HepG2 (cell line): ENCODE data around the gene TEX19. TPM values are rescaled to one million over a fixed set of nuclear protein-coding genes. Genes with fewer than 3 reads are reported as not detected.

Experiments used
- ATAC-seq: fragments of 200-7000 bp; cut with Tn5 transposase; 3 replicates; pipeline ENCODE4 v1.9.1; 2020; ENCODE audit warnings: mild to moderate bottlenecking, moderate library complexity
- BruUV-seq: library from RNA; stranded (reverse); fragments of 400-500 nt; replicated peaks from 2 replicates; lab custom pipeline; 2021; lab: Mats Ljungman, UMichigan
- CTCF ChIA-PET: fragments of 300-600 bp; formaldehyde crosslinking; extraction: SDS; loops from one replicate; lab custom pipeline; 2021; ENCODE audit warnings: low total read pairs, inconsistent platforms, low intra/inter-chr PET ratio; lab: Yijun Ruan, JAX
- POLR2A ChIA-PET: fragments of 350-600 bp; sonication (Branson Sonifier 250); formaldehyde crosslinking; loops from one replicate; lab custom pipeline; 2020; ENCODE audit warnings: antibody characterized with exemption, inconsistent platforms; lab: Yijun Ruan, JAX
- DNase-seq: peaks from one replicate; pipeline ENCODE4 v3.0.0-alpha.2; 2015; ENCODE audit warnings: low spot score
- FAIRE-seq: peaks from 3 replicates; lab custom pipeline; 2011; peaks lifted over from hg19 to GRCh38; lab: Jason Lieb, UNC
- H2AFZ ChIP-seq: one replicate; pipeline ENCODE4 v1.6.1; 2011; ENCODE audit warnings: low read length, inconsistent platforms
- H3K27ac ChIP-seq: fragments of 300-600 bp; 3 replicates; pipeline ENCODE4 v1.8.0; 2011; ENCODE audit warnings: mixed run types, mild to moderate bottlenecking, mixed read lengths, low read length, inconsistent platforms; ENCODE audit not compliant: insufficient read depth; ENCODE audit errors: extremely low read length
- H3K27me3 ChIP-seq, 2 experiments: fragments of 200-600 bp in 1 of 2; 2 replicates in 1 of 2; 3 replicates in 1 of 2; pipeline versions ENCODE4 v1.6.0 to v1.8.0; 2011; ENCODE audit warnings: low read length in 2 of 2, mild to moderate bottlenecking in 2 of 2, moderate library complexity in 2 of 2, inconsistent platforms in 1 of 2; ENCODE audit not compliant: insufficient read depth in 2 of 2, control insufficient read depth in 1 of 2
- H3K36me3 ChIP-seq, 2 experiments: fragments of 200-600 bp in 1 of 2; replicated peaks in 1 of 2; 2 replicates in 1 of 2; 3 replicates in 1 of 2; pipeline versions ENCODE4 v1.5.1 to v1.8.0; 2011; ENCODE audit warnings: low read length in 2 of 2, inconsistent platforms in 1 of 2; ENCODE audit not compliant: insufficient read depth in 2 of 2, control insufficient read depth in 1 of 2
- H3K4me1 ChIP-seq: 2 replicates; pipeline ENCODE4 v1.5.1; 2012; ENCODE audit warnings: low read length, inconsistent platforms; ENCODE audit not compliant: insufficient read depth
- H3K4me2 ChIP-seq: 2 replicates; pipeline ENCODE4 v1.6.0; 2011; ENCODE audit warnings: low read depth, low read length, inconsistent platforms
- H3K4me3 ChIP-seq, 3 experiments: fragments of 200-600 bp in 1 of 3; sonication (generic), shearing (Covaris generic) in 1 of 3; replicated peaks in 1 of 3; 2 replicates each; pipeline ENCODE4 v1.5.1; 2011 to 2016; ENCODE audit warnings: low read length in 3 of 3, inconsistent platforms in 2 of 3, low read depth in 2 of 3, mild to moderate bottlenecking in 2 of 3, control low read depth in 1 of 3, mixed read lengths in 1 of 3; ENCODE audit not compliant: insufficient read depth in 1 of 3
- H3K79me2 ChIP-seq: one replicate; pipeline ENCODE4 v1.6.1; 2011; ENCODE audit warnings: low read length, inconsistent platforms; ENCODE audit not compliant: insufficient read depth
- H3K9ac ChIP-seq: 2 replicates; pipeline ENCODE4 v1.6.0; 2011; ENCODE audit warnings: mild to moderate bottlenecking, low read depth, low read length, inconsistent platforms; ENCODE audit not compliant: insufficient read depth
- H3K9me3 ChIP-seq: 2 replicates; pipeline ENCODE4 v1.5.1; 2012; ENCODE audit warnings: mild to moderate bottlenecking, low read length
- H4K20me1 ChIP-seq: 2 replicates; pipeline ENCODE4 v1.6.0; 2011; ENCODE audit warnings: inconsistent platforms, mild to moderate bottlenecking, low read length, moderate library complexity; ENCODE audit not compliant: insufficient read depth
- ADNP ChIP-seq: sonication (generic); formaldehyde crosslinking; IDR thresholded peaks from 2 replicates; pipeline ENCODE4 v1.4.0; 2020; ENCODE audit warnings: missing genetic modification reagents
- CTCF ChIP-seq: sonication (generic); formaldehyde crosslinking; IDR thresholded peaks from 2 replicates; pipeline ENCODE4 v1.5.0; 2020; ENCODE audit warnings: mild to moderate bottlenecking, missing genetic modification reagents, moderate library complexity
- HNRNPL ChIP-seq: fragments of 200-400 bp; formaldehyde crosslinking; IDR thresholded peaks from 2 replicates; pipeline ENCODE4 v1.6.1; 2017; ENCODE audit warnings: mild to moderate bottlenecking, low read depth, low read length
- MAFF ChIP-seq: IDR thresholded peaks from 2 replicates; pipeline ENCODE4 v1.6.1; 2011; ENCODE audit warnings: low read depth, low read length, improper control_type of control experiment
- MEIS2 ChIP-seq: sonication (generic); formaldehyde crosslinking; IDR thresholded peaks from 2 replicates; pipeline ENCODE4 v1.9.0; 2021; ENCODE audit warnings: mild to moderate bottlenecking, missing genetic modification reagents
- SIX1 ChIP-seq: sonication (generic); formaldehyde crosslinking; IDR thresholded peaks from 2 replicates; pipeline ENCODE4 v1.4.0; 2020; ENCODE audit warnings: missing genetic modification reagents, borderline replicate concordance
- TAF15 ChIP-seq: fragments of 200-400 bp; formaldehyde crosslinking; IDR thresholded peaks from one replicate; pipeline ENCODE4 v1.6.1; 2018; ENCODE audit warnings: mild to moderate bottlenecking, low read depth, low read length; ENCODE audit not compliant: poor library complexity, severe bottlenecking
- ZFP82 ChIP-seq: sonication (generic); formaldehyde crosslinking; IDR thresholded peaks from 2 replicates; pipeline ENCODE4 v1.5.1; 2020; ENCODE audit warnings: mild to moderate bottlenecking, missing genetic modification reagents, borderline replicate concordance
- ZKSCAN1 ChIP-seq: fragments of 150-350 bp; IDR thresholded peaks from 2 replicates; pipeline ENCODE4 v1.6.1; 2014; ENCODE audit warnings: low read length
- ZNF354B ChIP-seq: sonication (generic); formaldehyde crosslinking; IDR thresholded peaks from 2 replicates; pipeline ENCODE4 v1.8.0; 2022; ENCODE audit warnings: mild to moderate bottlenecking, missing genetic modification reagents
- WGBS: methylation state at CpG from one replicate; pipeline ENCODE4 v1.1.6; 2017; ENCODE audit warnings: low lambda C conversion rate; 5-methylcytosine and 5-hydroxymethylcytosine counted together
- in situ Hi-C: cut with HindIII; loops from 2 replicates; pipeline ENCODE4 v1.10.0; 2017; ENCODE audit warnings: low pct_unique_long_range_greater_than_20kb; ENCODE audit not compliant: extremely low pct_ligation_motif_present
- intact Hi-C: fragments of 100-400 bp; cut with micrococcal nuclease; formaldehyde crosslinking; loops from one replicate; pipeline ENCODE4 v1.10.0; 2022; ENCODE audit not compliant: unreplicated experiment
- polyA plus RNA-seq, 8 experiments: library from polyadenylated mRNA; depleted of rRNA in 3 of 8; stranded (reverse) in 7 of 8; unstranded in 1 of 8; fragments of >200 nt; fragmentation: Illumina TruSeq in 4 of 8; extraction: Trizol in 4 of 8; gene quantifications; 2 replicates each; pipeline versions ENCODE4 v1.2.1 to v1.2.3, GENCODE V29; 2011 to 2016; ENCODE audit warnings: low read depth in 4 of 8, missing spikeins in 1 of 8, mixed read lengths in 1 of 8; ENCODE audit not compliant: insufficient read depth in 1 of 8
- total RNA-seq, 5 experiments: library from RNA; depleted of rRNA; stranded (reverse); fragments of >200 nt; fragmentation: Illumina TruSeq; extraction: Trizol; gene quantifications; 2 replicates each; pipeline ENCODE4 v1.2.3, GENCODE V29; 2016; ENCODE audit warnings: low read depth in 1 of 5

The TEX19 gene
- total and polyA plus RNA-seq, 2 of the 13 experiments (the other 11 are each of a cell fraction or from before 2014, with no cell fraction given): 1.3 to 6.0 TPM

GRCh38 chr17:82383411-82383810 is 24.4 kb downstream of the TEX19 start:
- TF ChIP-seq ADNP (no peak), ZFP82 (CRISPR knock-in tag) (no peak), MEIS2 (no peak), HNRNPL (no peak), MAFF (no peak), TAF15 (no peak), SIX1 (CRISPR knock-in tag) (no peak), ZKSCAN1 (no peak), ZNF354B (CRISPR knock-in tag) (no peak), CTCF (CRISPR knock-in tag) (no peak)
- Histone ChIP-seq H3K27me3 (peaks cover 10 to 51% of the 10 kb centered on the region in 2 experiments; a peak in 3 of 5 replicates), H3K9ac (no peak overlapping the region), H3K4me2 (no peak overlapping the region), H3K27ac (no peak overlapping the region), H2AFZ (no peak overlapping the region), H3K79me2 (no peaks in the 10 kb centered on the region), H3K4me1 (peaks cover 63% of the 10 kb centered on the region), H3K9me3 (no peaks in the 10 kb centered on the region), H3K4me3 (no peak overlapping the region), H3K36me3 (no peaks in the 10 kb centered on the region), H4K20me1 (no peaks in the 10 kb centered on the region)
- in situ Hi-C loops (no loop called here), intact Hi-C loops (no loop called here)
- DNase-seq: no peak
- no TSS peak for BruUV-seq
- CTCF ChIA-PET: no interaction called here
- no peak for ATAC-seq
- POLR2A ChIA-PET: interaction anchor here (2.3 kb wide), 1 partner anchor 15 kb away, joined by 13 read pairs; no protein-coding TSS in a partner anchor
- 62% methylated on average over 16 of the region's 18 CpGs for WGBS
- FAIRE-seq: no peak
